GM18505 (cell line): ENCODE measurements around the gene SOX30.
"Not testable (repeated sequence)": the region's sequence is repeated elsewhere in the genome, so short reads cannot be mapped to it uniquely, and the experiment has no call there.

ENCODE experiments used
- ATAC-seq: cut with Tn5 transposase; IDR thresholded peaks from one replicate; pipeline ENCODE4 v1.9.1; 2021; ENCODE audit not compliant: unreplicated experiment
- POLR2A ChIP-seq: IDR thresholded peaks from 4 replicates; pipeline ENCODE4 v1.6.1; 2011; ENCODE audit warnings: borderline replicate concordance; ENCODE audit not compliant: insufficient read depth, insufficient read length; ENCODE audit errors: extremely low read depth

Gene SOX30

DNA sequence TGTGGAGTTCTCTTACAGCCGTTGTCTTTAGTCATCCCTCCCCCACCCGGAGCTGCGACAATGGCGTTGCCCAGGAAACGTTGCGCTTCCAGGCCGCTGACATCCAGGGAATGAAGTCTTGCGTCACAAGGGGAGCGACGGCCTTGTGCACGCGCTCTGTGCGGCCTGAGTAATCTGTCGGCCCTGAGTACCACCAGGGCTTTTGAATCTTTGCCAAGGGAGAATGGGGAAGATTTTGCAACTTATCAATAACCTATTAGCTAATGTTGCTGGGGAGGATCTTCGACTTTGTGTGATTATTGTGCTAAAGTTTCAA, at the start of gene SOX30:
Gene SOX30, minus strand, starts transcription at position 62 of the 316 bp plus-strand sequence. CDS start 360 bp downstream, outside the sequence.
- no peak for TF ChIP-seq POLR2A
- ATAC-seq, result no peak

- not testable (repeated sequence) for ATAC-seq
These were observed 46.4 kb upstream of the SOX30 start for GRCh38 chr5:157698674-157699073.

DNA sequence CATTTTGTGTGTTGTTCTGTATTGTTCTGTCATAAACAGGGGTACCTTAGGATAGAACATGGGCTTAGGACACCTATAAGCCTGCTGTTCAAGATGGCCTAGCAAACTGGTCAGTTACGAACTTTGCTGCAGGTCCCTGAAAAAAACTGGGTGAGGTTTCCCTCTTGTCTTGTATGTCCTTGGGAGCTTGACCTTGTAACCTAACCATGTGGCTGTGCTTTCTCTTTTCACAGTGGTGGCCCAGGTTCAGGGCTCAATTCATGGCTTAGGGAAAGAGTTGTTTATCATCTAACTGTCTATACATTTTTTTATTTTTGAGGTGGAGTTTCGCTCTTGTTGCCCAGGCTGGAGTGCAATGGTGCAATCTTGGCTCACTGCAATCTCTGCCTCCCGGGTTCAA, 43.9 kb upstream of the SOX30 start:
- not testable (repeated sequence) for ATAC-seq

- ATAC-seq, result not testable (repeated sequence)
These were observed 41.6 kb upstream of the SOX30 start for GRCh38 chr5:157693816-157694215.

- no peak for TF ChIP-seq POLR2A
- ATAC-seq, result no peak
These were observed 38.6 kb upstream of the SOX30 start for GRCh38 chr5:157690690-157691433.

GRCh38 chr5:157689942-157690689, 37.9 kb upstream of the SOX30 start:
- TF ChIP-seq POLR2A, result no peak
- ATAC-seq, result no peak

- ATAC-seq, result no peak
- TF ChIP-seq POLR2A, result no peak
These were observed 34.9 kb upstream of the SOX30 start for GRCh38 chr5:157687198-157687554.

- not testable (repeated sequence) for ATAC-seq
These were observed 34.3 kb upstream of the SOX30 start for GRCh38 chr5:157686276-157687197.

DNA sequence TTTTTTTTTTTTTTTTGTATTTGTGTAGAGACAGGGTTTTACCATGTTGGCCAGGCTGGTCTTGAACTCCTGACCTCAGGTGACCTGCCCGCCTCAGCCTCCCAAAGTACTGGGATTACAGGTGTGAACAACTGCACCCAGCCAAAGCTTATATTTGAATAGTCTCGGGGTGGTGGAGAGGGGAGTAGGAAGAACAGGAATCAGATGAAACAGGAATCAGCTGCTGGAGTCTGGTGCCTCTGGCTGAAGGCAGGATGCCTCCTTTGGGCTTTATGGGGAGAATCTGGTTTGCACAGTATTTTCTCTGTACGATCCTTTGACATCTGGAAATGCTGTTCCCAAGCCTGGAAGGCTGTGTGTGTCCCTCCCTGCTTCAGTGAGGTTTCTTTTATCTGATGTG, 30.0 kb upstream of the SOX30 start:
- TF ChIP-seq POLR2A, result no peak
- no peak for ATAC-seq

DNA sequence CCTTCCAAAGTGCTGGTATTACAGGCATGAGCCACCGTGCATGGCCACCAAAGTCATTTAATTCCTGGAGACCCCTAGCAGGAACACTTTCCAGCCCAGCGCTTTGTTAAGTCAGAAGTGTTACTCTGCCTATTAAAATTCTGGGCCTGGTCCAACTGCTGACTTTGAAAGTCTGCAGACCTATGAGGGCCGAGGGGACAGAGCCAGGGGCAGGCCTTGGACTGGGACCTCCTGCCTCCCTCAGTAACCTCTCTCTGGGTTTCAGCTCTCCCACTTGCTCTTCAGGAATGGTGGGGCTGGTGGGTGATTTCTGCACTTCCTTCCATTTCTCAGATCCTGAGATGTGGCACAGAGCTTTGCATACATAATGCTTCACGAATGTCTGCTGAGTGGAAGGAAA, 28.8 kb upstream of the SOX30 start:
- no peak for TF ChIP-seq POLR2A
- ATAC-seq, result no peak

GRCh38 chr5:157680239-157680638, 28.0 kb upstream of the SOX30 start:
- ATAC-seq, result no peak
- TF ChIP-seq POLR2A, result no peak

GRCh38 chr5:157679801-157680200, 27.6 kb upstream of the SOX30 start:
- no peak for ATAC-seq
- no peak for TF ChIP-seq POLR2A

DNA sequence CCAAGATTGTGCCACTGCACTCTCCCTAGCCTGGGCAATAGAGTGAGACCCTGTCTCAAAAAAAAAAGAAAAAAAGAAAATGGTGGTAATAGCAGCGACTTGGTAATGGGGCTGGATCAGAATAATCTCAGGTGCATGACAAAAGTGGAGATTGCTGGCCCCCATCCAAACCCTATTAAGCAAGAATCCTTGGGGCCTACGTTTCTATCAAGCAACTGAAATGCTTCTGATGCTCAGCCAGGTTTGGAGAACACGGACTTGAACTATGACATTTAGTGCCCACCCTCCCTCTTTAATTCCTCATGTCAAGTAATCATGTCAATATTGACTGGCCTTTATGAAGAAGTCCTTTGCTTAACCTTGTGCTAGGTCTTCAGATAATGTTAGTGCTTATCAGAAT, 25.7 kb upstream of the SOX30 start:
- no peak for ATAC-seq
- no peak for TF ChIP-seq POLR2A

DNA sequence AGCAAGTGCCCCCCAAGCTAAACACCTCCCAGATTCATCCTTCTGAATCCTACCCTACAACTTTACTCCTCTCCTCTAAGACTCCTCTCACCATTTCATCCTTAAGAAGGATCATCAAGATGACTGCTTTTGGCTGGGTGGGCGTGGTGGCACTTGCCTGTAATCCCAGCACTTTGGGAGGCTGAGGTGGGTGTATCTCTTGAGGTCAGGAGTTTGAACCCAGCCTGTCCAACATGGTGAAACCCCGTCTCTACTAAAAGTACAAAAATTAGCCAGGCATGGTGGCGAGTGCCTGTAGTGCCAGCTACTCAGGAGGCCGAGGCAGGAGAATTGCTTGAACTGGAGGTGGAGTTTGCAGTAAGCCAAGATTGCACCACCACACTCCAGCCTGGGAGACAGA, 22.1 kb upstream of the SOX30 start:
- not testable (repeated sequence) for ATAC-seq
